GM11168 (cell line): ENCODE results near the gene DNAJC19.
"Not testable (repeated sequence)": the region's sequence is repeated elsewhere in the genome, so short reads cannot be mapped to it uniquely, and the experiment has no call there.

ENCODE experiments used
- in situ Hi-C: fragments of 300-500 bp; cut with MboI; formaldehyde crosslinking; loops from one replicate; pipeline ENCODE4 v1.12.0; 2022; ENCODE audit warnings: low sequenced_read_pairs; ENCODE audit not compliant: unreplicated experiment

DNAJC19 gene

DNA sequence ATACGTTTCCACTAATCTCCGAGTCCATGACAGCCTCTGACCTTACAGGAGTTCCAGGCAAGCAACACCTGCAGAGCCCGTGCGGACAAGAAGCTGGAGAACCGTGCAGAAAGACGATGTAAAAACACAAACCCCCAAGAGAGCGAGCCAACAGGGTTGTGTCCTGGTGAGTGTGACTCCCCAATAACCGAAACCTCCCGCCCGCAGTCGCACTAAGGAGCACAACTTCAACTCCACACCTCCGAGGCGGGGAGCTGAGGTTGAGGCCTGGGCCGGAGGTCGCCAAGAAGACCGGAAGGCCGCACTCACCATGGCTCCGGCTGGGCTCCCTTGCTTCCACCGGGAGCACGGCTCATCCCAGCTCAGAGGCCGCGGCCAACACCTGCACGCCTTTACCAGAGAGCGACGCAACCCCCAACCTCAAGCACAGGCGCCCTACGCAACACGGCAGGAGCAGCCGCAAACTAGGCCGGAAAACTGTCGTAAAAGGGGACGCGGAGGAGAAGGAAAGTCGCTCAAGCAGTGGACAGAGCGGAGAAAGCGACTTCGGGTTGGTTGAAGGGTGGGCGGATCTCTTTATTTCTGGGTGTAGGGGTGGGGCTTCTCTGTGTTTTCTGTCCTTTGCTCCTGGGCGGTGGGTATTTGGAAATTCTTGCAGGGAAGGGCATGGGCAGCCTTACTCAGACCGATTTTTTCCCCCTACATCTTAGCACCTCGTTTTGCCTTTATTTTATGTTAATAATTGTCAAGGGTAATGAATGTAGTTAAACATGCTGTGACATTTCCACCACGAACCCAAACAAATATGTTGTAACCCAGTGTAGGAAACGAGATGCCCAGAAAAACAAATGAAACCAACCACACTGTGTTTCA lies at the start of gene DNAJC19:
Gene DNAJC19, minus strand, starts transcription at position 446 of the 873 bp plus-strand sequence. Its CDS starts 134 bp downstream, at position 312.
- in situ Hi-C loops, result no loop called here

DNA sequence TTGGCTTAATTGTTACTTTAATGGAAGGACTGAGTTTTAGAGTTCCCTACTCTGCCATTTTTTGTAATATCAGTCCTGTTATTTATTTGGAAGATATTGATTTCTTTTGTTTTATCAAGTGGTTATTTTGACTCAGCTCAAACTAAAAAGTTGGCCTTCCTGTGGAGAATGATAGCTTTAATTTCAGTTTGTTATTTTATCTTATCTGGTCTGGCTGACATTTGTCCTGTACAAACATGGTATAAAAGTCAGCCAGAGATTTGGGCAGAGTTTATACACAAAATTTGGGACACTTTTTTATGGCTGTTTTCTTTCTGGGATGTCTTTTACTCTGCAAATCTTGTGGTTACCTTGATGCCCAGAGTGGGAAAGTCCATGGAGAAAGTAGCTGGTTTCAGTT lies 41.4 kb upstream of the DNAJC19 start:
- in situ Hi-C loops, result no loop called here

DNA sequence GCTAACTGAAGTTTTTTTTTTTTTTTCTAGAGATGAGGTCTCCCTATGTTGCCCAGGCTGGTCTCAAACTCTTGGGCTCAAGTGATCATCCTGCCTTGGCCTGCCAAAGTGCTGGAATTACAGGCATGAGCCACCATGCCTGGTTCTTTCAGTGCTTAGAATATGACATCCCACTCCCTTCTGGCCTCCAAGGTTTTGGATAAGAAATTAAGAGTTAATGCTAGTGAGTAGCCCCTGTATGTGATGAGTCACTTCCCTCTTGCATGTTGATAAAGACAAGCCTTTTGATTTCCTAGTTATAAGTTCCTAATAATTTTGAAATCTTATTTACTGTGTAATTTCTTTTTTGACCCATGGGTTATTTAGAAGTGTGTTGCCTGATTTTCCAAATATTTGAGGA lies 35.7 kb upstream of the DNAJC19 start:
- in situ Hi-C loops, result no loop called here

DNA sequence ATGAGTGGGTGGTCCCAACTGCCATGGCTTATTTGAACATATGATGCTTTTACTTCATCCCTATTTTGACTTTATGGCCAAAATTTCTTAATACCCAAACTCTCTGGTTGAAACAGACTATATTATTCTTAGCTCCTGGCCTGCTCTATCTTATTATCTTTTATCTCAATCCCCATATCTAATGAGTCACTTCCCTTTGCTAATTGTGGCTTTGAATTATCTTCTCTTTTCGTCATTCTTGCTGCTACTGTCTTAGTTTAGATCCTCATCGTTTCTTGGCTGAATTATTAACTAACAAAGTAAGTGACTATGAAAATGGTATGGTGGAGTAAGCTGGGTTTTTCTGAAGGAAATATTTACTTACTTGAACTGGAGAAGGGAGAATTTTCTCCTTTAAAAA lies 28.2 kb upstream of the DNAJC19 start:
- in situ Hi-C loops, result no loop called here

DNA sequence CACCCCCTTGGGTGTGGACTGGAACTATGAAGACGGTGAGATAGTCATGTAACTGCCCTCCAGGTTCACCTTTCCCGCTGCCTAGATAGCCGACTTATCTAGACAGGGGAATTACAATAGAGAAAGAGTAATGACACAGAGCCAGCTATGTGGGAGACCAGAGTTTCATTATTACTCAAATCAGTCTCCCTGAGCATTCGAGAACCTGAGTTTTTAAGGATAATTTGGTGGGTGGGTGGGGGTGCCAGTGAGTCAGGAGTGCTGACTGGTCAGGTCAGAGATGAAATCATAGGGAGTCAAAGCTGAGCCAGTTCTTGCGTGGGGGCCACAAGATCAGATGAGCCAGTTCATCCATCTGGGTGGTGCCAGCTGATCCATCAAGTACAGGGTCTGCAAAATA lies 19.7 kb upstream of the DNAJC19 start:
- in situ Hi-C loops, result no loop called here

DNA sequence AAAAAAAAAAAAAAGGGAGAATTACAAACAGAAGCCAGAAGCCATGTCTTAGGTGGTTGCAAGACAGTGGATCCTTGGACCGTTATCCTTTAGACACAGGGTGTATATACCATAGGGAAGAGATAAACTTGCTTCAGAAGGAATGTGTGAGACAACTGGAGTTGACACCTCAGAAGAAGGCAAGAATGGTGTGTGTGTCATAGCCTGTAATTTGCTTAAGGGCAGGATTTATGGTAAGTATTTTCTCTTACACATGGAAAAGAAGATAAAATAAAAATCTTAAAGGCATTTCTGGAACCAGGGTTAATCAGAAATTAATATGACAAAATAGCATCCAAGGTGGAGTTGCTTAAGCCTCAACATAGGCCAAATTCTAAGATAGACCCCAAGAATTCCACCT lies 19.3 kb upstream of the DNAJC19 start:
- in situ Hi-C loops, result no loop called here

DNA sequence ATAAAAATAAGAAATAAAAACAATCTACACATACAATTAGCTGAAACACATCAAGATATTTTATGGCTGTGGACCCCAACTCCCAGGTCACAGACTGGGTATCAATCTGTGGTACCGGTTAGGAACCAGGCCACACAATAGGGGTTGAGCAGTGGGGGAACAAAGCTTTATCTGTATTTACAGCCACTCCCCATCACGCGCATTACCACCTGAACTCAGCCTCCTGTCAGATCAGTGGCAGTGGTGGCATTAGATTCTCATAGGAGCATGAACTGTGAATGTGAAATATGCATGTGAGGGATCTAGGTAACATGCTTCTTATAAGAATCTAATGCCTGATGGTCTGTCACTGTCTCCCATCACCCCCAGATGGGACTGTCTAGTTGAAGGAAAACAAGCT lies 17.7 kb upstream of the DNAJC19 start:
- in situ Hi-C loops, result no loop called here

DNA sequence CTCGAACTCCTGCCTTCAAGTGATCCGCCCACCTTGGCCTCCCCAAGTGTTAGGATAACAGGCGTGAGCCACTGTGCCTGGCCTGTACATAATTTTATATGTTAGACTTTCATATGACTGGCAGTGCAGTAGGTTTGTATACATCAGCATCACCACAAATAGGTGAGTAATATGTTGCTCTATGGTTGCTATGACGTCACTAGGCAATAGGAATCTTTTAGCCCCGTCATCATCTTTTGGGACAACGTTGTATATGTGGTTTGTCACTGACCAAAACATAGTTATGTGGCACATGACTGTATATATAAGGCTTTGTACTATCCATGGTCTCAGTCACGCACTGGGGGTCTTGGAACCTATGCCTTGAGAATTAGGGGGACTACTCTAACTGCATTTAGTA lies 17.0 kb upstream of the DNAJC19 start:
- in situ Hi-C loops, result no loop called here

DNA sequence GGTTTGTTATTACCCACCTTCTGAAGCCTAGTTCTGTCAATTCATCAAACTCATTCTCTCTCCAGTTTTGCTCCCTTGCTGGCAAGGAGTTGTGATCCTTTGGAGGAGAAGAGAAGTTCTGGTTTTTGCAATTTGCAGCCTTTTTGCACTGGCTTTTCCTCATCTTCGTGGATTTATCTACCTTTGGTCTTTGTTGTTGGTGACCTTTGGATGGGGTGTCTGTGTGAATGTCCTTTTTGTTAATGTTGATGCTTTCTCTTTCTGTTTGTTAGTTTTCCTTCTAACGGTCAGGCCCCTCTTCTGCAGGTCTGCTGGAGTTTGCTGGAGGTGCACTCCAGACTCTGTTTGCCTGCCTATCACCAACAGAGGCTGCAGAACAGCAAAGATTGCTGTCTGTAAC lies 13.9 kb upstream of the DNAJC19 start:
- in situ Hi-C loops, result not testable (repeated sequence)

DNA sequence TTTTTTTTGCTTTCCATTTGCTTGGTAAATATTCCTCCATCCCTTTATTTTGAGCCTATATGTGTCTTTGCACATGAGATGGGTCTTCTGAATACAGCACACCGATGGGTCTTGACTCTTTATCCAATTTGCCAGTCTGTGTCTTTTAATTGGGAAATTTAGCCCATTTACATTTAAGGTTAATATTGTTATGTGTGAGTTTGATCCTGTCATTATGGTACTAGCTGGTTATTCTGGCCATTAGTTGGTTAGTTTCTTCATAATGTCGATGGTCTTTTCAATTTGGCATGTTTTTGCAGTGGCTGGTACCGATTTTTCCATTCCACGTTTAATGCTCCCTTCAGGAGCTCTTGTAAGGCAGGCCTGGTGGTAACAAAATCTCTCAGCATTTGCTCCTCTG lies 12.8 kb upstream of the DNAJC19 start:
- in situ Hi-C loops, result not testable (repeated sequence)

DNA sequence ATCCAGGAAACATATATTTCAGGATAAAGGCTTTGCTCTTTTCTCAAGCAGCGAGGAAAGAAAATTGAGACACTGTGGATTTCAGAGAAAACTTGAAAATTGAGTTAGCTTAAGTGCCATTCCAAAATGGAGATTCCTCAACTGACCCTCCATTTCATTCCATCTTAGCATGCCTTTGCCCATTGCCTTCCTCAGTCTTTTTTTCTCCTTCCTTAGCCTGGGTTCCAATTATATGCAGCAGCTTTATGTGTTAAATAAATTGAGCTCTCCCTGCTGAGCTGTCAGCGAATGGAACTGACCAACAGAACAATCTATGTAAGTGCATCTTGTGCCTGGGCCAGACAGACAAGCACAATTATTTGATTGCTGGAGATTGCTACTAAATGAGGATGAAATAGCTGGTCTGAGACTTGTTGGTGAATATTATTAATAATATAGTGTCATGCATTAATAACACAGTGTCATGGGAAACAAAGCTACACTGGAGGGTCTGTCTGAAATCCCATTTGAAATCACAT lies 6.9 kb upstream of the DNAJC19 start:
- in situ Hi-C loops, result no loop called here

DNA sequence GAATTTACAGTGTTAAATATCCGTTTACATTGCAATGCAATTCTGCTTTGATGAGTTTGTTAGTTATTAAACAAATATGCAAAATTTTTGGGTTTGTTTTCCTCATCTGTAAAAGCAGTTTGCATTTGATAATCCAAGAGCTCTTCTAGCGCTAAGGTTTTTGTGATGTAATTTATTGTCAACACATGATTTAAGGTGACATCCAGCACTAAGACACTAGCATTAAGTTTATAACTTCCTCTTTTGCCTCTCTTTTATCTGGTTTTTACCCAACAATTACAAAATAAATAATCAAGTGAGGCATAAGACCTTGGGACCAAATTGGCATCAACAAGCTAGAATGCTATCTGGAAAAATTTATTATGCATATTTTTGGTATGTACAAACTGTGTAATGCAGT lies 969 bp upstream of the DNAJC19 start:
- in situ Hi-C loops, result no loop called here

DNA sequence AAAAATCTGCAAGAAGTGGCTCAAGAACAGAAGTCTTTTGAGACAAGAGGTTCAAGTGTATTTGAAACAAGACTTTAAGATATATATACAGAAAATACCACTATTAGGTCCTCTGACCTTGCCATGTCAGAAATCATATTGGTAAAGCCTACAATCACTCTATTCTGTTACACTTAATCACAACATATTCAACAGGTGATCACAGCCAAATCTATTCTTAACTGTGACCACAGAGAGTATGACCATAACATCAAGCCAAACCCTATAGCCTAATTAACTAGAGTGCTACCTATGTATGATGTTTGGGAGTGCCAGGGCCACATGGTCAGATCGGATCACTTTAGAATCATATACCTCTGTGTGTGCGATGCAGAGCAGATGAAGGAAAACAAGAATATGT lies 2.2 kb downstream of the DNAJC19 start:
- in situ Hi-C loops, result no loop called here

DNA sequence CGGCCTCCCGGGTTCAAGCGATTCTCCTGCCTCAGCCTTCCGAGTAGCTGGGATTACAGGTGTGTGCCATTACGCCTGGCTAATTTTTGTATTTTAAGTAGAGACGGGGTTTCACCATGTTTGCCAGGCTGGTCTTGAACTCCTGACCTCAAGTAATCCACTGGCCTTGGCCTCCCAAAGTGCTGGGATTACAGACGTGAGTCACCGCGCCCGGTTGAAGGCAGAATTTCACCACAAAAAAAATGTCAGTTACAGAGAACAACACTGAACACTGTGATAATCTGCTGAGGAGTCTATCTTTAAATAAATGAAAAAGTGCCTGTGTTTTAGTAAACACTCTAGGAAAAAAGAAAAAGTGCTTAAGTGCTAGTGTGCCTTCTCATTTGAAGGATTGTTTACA lies 3.2 kb downstream of the DNAJC19 start:
- in situ Hi-C loops, result not testable (repeated sequence)

DNA sequence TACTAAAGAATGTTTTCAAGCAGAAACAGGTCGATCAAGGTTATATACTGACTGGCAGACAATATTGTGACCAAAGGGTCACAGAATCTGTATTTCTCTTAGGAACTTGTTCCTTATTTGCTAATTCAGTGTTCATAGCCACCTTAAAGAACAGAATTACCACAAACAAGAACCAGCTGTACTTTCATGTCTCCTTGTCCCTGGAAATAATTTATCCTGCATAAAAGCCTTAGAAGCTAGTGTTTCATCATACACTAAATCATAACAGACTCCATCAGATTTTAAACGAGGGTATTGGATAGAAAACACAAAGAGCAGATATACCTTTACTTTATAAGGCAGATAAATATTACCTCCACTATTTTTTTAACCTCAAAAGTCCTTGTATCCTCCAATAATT lies 6.4 kb downstream of the DNAJC19 start:
- in situ Hi-C loops, result no loop called here

DNA sequence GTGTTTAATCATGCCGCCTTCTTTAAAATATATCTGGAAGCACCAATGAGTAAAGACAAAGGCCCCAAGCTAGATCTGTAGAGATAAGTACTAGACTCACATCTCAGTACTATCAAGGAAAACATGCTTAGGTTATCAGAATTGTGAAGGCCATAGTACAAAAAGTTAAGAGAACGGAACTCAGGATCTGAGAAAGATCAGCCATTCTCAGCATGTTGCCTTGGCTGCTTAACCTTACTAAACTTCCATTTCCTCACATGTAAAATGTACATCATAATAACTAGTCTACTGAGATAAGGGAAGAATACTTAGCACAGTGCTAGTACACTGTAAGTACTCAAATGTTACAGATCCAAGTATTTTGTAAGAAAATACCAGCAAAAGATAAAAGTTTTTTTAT lies 7.6 kb downstream of the DNAJC19 start:
- in situ Hi-C loops, result no loop called here

DNA sequence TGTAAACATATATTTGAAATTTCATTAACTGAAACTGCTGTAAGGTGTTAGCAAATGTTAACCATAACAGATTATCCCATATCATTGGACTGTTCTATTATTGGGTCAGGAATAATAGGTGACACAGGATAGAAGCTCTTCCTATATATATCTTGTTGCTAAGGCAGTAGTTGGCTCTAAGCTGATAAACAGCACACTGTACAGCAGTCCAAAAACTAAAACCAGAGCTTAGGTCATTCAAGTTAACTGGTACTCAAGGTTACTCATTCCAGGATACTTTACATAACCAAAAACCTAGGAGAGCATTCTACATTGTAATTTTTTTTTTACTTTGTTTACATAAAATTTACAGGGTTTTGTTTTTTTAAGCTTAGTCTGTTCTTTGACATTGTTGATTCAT lies 8.9 kb downstream of the DNAJC19 start:
- in situ Hi-C loops, result no loop called here

DNA sequence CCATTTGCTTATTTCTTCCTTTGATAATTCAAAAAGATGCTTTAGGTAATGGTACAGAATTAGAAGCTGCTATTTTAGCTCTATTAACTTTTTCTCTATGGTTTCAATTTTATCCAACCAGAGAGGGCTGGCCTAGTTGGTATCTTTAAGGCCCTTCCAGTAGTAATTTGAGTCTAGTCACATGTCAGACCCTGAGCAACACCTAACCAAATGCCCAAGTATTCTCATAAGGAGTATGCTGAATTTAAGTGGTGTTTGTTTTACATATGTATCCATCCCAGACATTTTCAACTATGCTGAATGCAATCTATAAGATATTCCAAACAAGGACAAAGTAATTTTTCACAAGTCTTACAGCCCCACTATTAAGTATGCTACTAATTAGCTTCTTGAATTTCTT lies 9.6 kb downstream of the DNAJC19 start:
- in situ Hi-C loops, result no loop called here

DNA sequence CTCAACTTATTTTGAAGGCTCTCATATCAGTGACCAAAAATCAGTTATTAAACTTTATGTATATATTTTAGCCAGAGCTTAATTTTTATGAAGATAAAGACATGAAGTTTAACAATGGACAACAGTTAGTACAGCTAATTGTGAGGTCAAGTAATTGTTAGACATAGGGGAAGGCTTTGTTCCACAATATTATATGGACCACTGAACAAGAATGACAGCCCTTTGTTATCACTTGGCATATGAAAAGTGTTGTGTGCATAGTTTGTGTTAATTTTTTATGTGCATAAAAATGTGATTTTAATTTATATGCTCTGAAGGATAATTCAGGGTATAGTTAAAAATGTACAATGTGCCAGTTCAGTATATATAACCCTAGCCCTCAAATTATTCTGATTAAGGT lies 12.0 kb downstream of the DNAJC19 start:
- in situ Hi-C loops, result no loop called here

DNA sequence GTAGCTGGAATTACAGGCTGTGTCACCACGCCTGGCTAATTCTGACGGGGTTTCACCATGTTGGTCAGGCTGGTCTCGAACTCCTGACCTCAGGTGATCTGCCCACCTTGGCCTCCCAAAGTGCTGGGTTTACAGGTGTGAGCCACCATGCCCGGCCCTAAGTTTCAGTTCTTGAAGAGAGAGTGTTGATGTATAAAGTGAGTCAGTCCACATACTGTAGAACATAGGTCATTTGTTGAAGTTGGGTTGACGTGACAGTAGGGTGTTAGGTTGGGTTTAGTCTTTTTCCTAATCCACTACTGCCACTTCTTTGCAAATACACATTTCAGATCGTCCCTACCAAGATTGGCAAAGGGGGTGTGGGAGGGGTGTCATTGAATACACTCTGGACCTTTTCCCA lies 15.2 kb downstream of the DNAJC19 start:
- in situ Hi-C loops, result no loop called here

DNA sequence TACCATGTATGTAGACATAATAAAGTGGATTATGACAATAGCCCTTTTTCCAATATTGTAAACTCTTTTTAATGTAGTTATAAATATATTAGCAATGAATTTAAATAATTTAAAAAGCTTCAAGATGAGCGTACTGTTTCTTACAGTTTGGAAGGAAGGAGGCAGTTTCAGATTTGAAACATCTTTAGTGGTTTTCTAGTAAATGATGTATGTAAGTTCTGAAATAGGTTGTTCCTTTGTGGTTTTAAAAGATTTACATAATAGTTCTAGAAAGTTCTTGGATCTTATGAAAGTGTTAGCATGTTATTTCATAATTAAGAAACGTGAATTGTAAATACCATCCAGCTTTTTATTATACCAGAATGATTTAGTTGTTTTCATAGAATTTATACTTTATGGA lies 16.0 kb downstream of the DNAJC19 start:
- in situ Hi-C loops, result no loop called here

DNA sequence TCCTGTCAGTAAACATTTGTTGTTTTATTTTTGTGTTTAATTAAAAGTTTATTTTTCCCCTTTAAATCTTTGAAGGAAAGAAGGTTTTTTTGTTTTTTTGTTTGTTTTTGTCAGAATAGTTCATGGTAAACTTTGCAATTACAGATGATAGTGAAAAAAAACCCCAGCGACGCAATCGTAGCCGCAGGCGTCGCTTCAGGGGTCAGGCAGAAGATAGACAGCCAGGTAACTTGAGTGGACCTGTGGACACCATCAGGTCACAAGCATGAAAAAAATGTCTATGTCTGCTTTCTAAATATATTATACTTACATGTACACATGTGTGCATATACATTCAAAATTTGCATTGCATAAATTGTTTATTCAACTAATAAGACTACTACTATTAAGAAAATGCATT lies 18.6 kb downstream of the DNAJC19 start:
- in situ Hi-C loops, result no loop called here
